ENCODE results near the gene TMC1. TPM values are rescaled to one million over a fixed set of nuclear protein-coding genes. Genes with fewer than 3 reads are reported as not detected.
A peak's percentile ranks its signal among the peaks of the same experiment; 100 is the strongest.

The TMC1 gene
- total RNA-seq, 1 experiment from 2014 or later: not detected

- DNase-seq (ENCODE audit: low read depth): no peak
Measured at GRCh38 chr9:72614067-72614466, 92.7 kb downstream of the TMC1 start.

GRCh38 chr9:72615931-72616330, 94.5 kb downstream of the TMC1 start:
- DNase-seq (ENCODE audit: low read depth): no peak

GRCh38 chr9:72618811-72619210, 97.4 kb downstream of the TMC1 start:
- no peak for DNase-seq (ENCODE audit: low read depth)

GRCh38 chr9:72622186-72622585, 100.8 kb downstream of the TMC1 start:
- peak; percentile 18 for DNase-seq (ENCODE audit: low read depth)

- DNase-seq (ENCODE audit: low read depth): no peak
Measured at GRCh38 chr9:72623156-72623555, 101.7 kb downstream of the TMC1 start.

- DNase-seq (ENCODE audit: low read depth): no peak
Measured at GRCh38 chr9:72627147-72627546, 105.7 kb downstream of the TMC1 start.

- no peak for DNase-seq (ENCODE audit: low read depth)
Measured at GRCh38 chr9:72627956-72628540, 106.6 kb downstream of the TMC1 start.

GRCh38 chr9:72633966-72634365, 112.6 kb downstream of the TMC1 start:
- DNase-seq (ENCODE audit: low read depth): peak; percentile 73

GRCh38 chr9:72635197-72635596, 113.8 kb downstream of the TMC1 start:
- peak; percentile 5 for DNase-seq (ENCODE audit: low read depth)

GRCh38 chr9:72636621-72637020, 115.2 kb downstream of the TMC1 start:
- DNase-seq (ENCODE audit: low read depth): no peak

GRCh38 chr9:72643651-72644050, 122.2 kb downstream of the TMC1 start:
- no peak for DNase-seq (ENCODE audit: low read depth)

- no peak for DNase-seq (ENCODE audit: low read depth)
Measured at GRCh38 chr9:72646061-72646460, 124.7 kb downstream of the TMC1 start.

- DNase-seq (ENCODE audit: low read depth): no peak
Measured at GRCh38 chr9:72648324-72649126, 127.1 kb downstream of the TMC1 start.

- DNase-seq (ENCODE audit: low read depth): no peak
Measured at GRCh38 chr9:72649127-72649442, 127.7 kb downstream of the TMC1 start.

- no peak for DNase-seq (ENCODE audit: low read depth)
Measured at GRCh38 chr9:72650206-72650605, 128.8 kb downstream of the TMC1 start.

GRCh38 chr9:72656021-72656420, 134.6 kb downstream of the TMC1 start:
- DNase-seq (ENCODE audit: low read depth): no peak

- DNase-seq (ENCODE audit: low read depth): no peak
Measured at GRCh38 chr9:72657023-72657422, 135.6 kb downstream of the TMC1 start.

GRCh38 chr9:72658703-72659102, 137.3 kb downstream of the TMC1 start:
- no peak for DNase-seq (ENCODE audit: low read depth)

- DNase-seq (ENCODE audit: low read depth): peak; percentile 2
Measured at GRCh38 chr9:72661401-72662135, 140.2 kb downstream of the TMC1 start.

- DNase-seq (ENCODE audit: low read depth): no peak
Measured at GRCh38 chr9:72665421-72665820, 144.0 kb downstream of the TMC1 start.

GRCh38 chr9:72667181-72667580, 145.8 kb downstream of the TMC1 start:
- DNase-seq (ENCODE audit: low read depth): no peak

- DNase-seq (ENCODE audit: low read depth): no peak
Measured at GRCh38 chr9:72674961-72675360, 153.6 kb downstream of the TMC1 start.

GRCh38 chr9:72675586-72675985, 154.2 kb downstream of the TMC1 start:
- peak; percentile 2 for DNase-seq (ENCODE audit: low read depth)
